Motor neuron (in vitro differentiated cells): ENCODE data around the gene BCL2L2. TPM values are rescaled to one million over a fixed set of nuclear protein-coding genes. Genes with fewer than 3 reads are reported as not detected.

Source experiments
- total RNA-seq, 8 experiments: library from RNA; unstranded; fragments of 300-600 nt; gene quantifications; 2 replicates each; pipeline versions ENCODE4 v1.2.3 to v1.2.4, GENCODE V29; 2022

Gene BCL2L2
- total RNA-seq, 8 experiments from 2014 or later = 12.6 to 37.7 (median 19.0) TPM

Other genes starting within 250 kb of the BCL2L2 start
- 10 to 100 TPM in 4 of 8 experiments, 1 to 10 TPM in 4; 5.3 to 24.4 (median 11.0) TPM for gene CDH24, start 249.3 kb upstream of the BCL2L2 start, total RNA-seq
- 100 to 1,000 TPM in 4 of 8 experiments, 10 to 100 TPM in 4; 52.2 to 315 (median 121) TPM for gene ACIN1, start 211.7 kb upstream of the BCL2L2 start, total RNA-seq
- 100 to 1,000 TPM in 1 of 8 experiments, 10 to 100 TPM in 7; 13.4 to 113 (median 35.1) TPM for gene C14orf119, start 211.3 kb upstream of the BCL2L2 start, total RNA-seq
- gene CIROP, start 201.8 kb upstream of the BCL2L2 start, total RNA-seq = under 1 TPM in 6 of 8 experiments, not detected in 2; 0.05 to 0.22 (median 0.18) TPM
- gene CEBPE, start 187.6 kb upstream of the BCL2L2 start, total RNA-seq = 1 to 10 TPM in 1 of 8 experiments, under 1 TPM in 1, not detected in 6; 0.52 to 1.6 TPM
- 10 to 100 TPM in 3 of 8 experiments, 1 to 10 TPM in 4, under 1 TPM in 1; 0.96 to 55.9 (median 3.4) TPM for gene SLC7A8, start 123.2 kb upstream of the BCL2L2 start, total RNA-seq
- gene RNF212B, start 68.9 kb upstream of the BCL2L2 start, total RNA-seq = not detected
- 1 to 10 TPM; 3.5 to 9.9 (median 7.4) TPM for gene HOMEZ, start 20.7 kb upstream of the BCL2L2 start, total RNA-seq
- 10 to 100 TPM in 6 of 8 experiments, 1 to 10 TPM in 2; 6.1 to 21.3 (median 12.6) TPM for gene PPP1R3E, start 4.0 kb upstream of the BCL2L2 start, total RNA-seq
- gene PABPN1, start 14.6 kb downstream of the BCL2L2 start, total RNA-seq = 100 to 1,000 TPM in 4 of 8 experiments, 10 to 100 TPM in 4; 57.2 to 162 (median 91.9) TPM
- gene SLC22A17, start 46.1 kb downstream of the BCL2L2 start, total RNA-seq = 100 to 1,000 TPM in 1 of 8 experiments, 10 to 100 TPM in 4, 1 to 10 TPM in 3; 3.1 to 110 (median 39.3) TPM
- 1 to 10 TPM; 1.0 to 9.6 (median 2.8) TPM for gene EFS, start 58.3 kb downstream of the BCL2L2 start, total RNA-seq
- gene IL25, start 66.0 kb downstream of the BCL2L2 start, total RNA-seq = under 1 TPM in 4 of 8 experiments, not detected in 4; 0.14 to 0.66 (median 0.44) TPM
- gene CMTM5, start 70.2 kb downstream of the BCL2L2 start, total RNA-seq = 1 to 10 TPM in 1 of 8 experiments, under 1 TPM in 6, not detected in 1; 0.05 to 2.0 (median 0.40) TPM
- under 1 TPM in 5 of 8 experiments, not detected in 3; 0.05 to 0.47 (median 0.14) TPM for gene MYH6, start 101.4 kb downstream of the BCL2L2 start, total RNA-seq
- gene MYH7, start 128.8 kb downstream of the BCL2L2 start, total RNA-seq = under 1 TPM in 7 of 8 experiments, not detected in 1; 0.04 to 0.93 (median 0.14) TPM
- 10 to 100 TPM; 38.1 to 67.6 (median 56.4) TPM for gene NGDN, start 162.9 kb downstream of the BCL2L2 start, total RNA-seq
- gene ZFHX2, start 244.9 kb downstream of the BCL2L2 start, total RNA-seq = 1 to 10 TPM; 2.3 to 7.9 (median 4.7) TPM
- gene THTPA, start 249.4 kb downstream of the BCL2L2 start, total RNA-seq = 10 to 100 TPM; 10.4 to 30.8 (median 14.9) TPM